ENCODE data around the gene LSG1.

LSG1 gene

GRCh38 chr3:194671900-194672808 lies at the start of gene LSG1:
TSS of gene LSG1 (minus strand) at chr3:194672191. CDS start at chr3:194672162, 29 bp downstream.
- peak; percentile 95 for DNase-seq (ENCODE audit: low read depth)
- H3K4me3 ChIP-seq (ENCODE audit: low read length), result peak within 1 kb of the TSS; percentile 93
- no peak for TF ChIP-seq CTCF (conservative IDR thresholded peaks at IDR 0.05; ENCODE audit: low read length)

GRCh38 chr3:194720048-194720447 lies 48.1 kb upstream of the LSG1 start:
- no peak for DNase-seq (ENCODE audit: low read depth)
- H3K4me3 ChIP-seq (ENCODE audit: low read length), result no peak overlapping the region
- TF ChIP-seq CTCF (conservative IDR thresholded peaks at IDR 0.05; ENCODE audit: low read length), result no peak

- H3K4me3 ChIP-seq (ENCODE audit: low read length), result no peak overlapping the region
- no peak for TF ChIP-seq CTCF (conservative IDR thresholded peaks at IDR 0.05; ENCODE audit: low read length)
- no peak for DNase-seq (ENCODE audit: low read depth)
These were observed 46.1 kb upstream of the LSG1 start for GRCh38 chr3:194718079-194718478.

- TF ChIP-seq CTCF (conservative IDR thresholded peaks at IDR 0.05; ENCODE audit: low read length), result no peak
- H3K4me3 ChIP-seq (ENCODE audit: low read length), result no peak overlapping the region
- DNase-seq (ENCODE audit: low read depth), result no peak
These were observed 43.2 kb upstream of the LSG1 start for GRCh38 chr3:194715022-194715800.

- H3K4me3 ChIP-seq (ENCODE audit: low read length), result no peak overlapping the region
- no peak for DNase-seq (ENCODE audit: low read depth)
- TF ChIP-seq CTCF (conservative IDR thresholded peaks at IDR 0.05; ENCODE audit: low read length), result no peak
These were observed 42.6 kb upstream of the LSG1 start for GRCh38 chr3:194714564-194714963.

GRCh38 chr3:194714137-194714455 lies 42.1 kb upstream of the LSG1 start:
- no peak for TF ChIP-seq CTCF (conservative IDR thresholded peaks at IDR 0.05; ENCODE audit: low read length)

More at GRCh38 chr3:194714137-194714455, 42.1 kb upstream of the LSG1 start:
- H3K4me3 ChIP-seq (ENCODE audit: low read length), result no peak overlapping the region
- no peak for DNase-seq (ENCODE audit: low read depth)

Measured in AG10803 (cell line).